Measurements from ENCODE around the gene HIGD1A.

- TF ChIP-seq CSDC2 (CRISPR knock-in tag; IDR thresholded peaks at IDR 0.05) (no peak), PATZ1 (CRISPR knock-in tag; IDR thresholded peaks at IDR 0.05; ENCODE audit: borderline replicate concordance) (no peak), TOX (CRISPR knock-in tag; IDR thresholded peaks at IDR 0.05; ENCODE audit: borderline replicate concordance) (no peak), CREB5 (CRISPR knock-in tag; IDR thresholded peaks at IDR 0.05; ENCODE audit: low read depth) (no peak), BACH2 (CRISPR knock-in tag; IDR thresholded peaks at IDR 0.05; ENCODE audit: borderline replicate concordance) (no peak), ESRRG (CRISPR knock-in tag; IDR thresholded peaks at IDR 0.05) (no peak), ZC3H10 (CRISPR knock-in tag; IDR thresholded peaks at IDR 0.05) (no peak), ZFP3 (CRISPR knock-in tag; IDR thresholded peaks at IDR 0.05) (no peak), ZFP30 (CRISPR knock-in tag; IDR thresholded peaks at IDR 0.05) (no peak), SNAI2 (CRISPR knock-in tag; IDR thresholded peaks at IDR 0.05) (no peak)
These were observed 33.0 kb downstream of the HIGD1A start for GRCh38 chr3:42771271-42771670.
